H1 (cell line): Measurements from ENCODE around the gene RNPS1.

ENCODE experiments used
- CBX5 ChIP-seq: fragments of 300-800, 300-1000 bp; sonication (generic); IDR thresholded peaks from 2 replicates; pipeline ENCODE4 v1.7.1; 2016; ENCODE audit warnings: antibody characterized with exemption, low read length, low read depth
- KDM1A ChIP-seq: fragments of 200-600, 300-600 bp; sonication (generic); IDR thresholded peaks from 2 replicates; pipeline ENCODE4 v1.7.1; 2016; ENCODE audit warnings: mild to moderate bottlenecking, low read length, borderline replicate concordance
- NANOG ChIP-seq: IDR thresholded peaks from 2 replicates; pipeline ENCODE4 v1.6.1; 2011; ENCODE audit warnings: low read length, low read depth, mild to moderate bottlenecking, inconsistent platforms; ENCODE audit not compliant: insufficient read depth, poor library complexity, severe bottlenecking
- TCF12 ChIP-seq: IDR thresholded peaks from 2 replicates; pipeline ENCODE4 v1.6.1; 2011; ENCODE audit warnings: low read depth, mild to moderate bottlenecking, low read length
- TEAD4 ChIP-seq: IDR thresholded peaks from 2 replicates; pipeline ENCODE4 v1.6.1; 2012; ENCODE audit warnings: low read depth, low read length, inconsistent platforms, mixed read lengths
- YY1 ChIP-seq: IDR thresholded peaks from 2 replicates; pipeline ENCODE4 v1.6.1; 2011; ENCODE audit warnings: low read depth, mild to moderate bottlenecking, low read length
- TF ChIP-seq, protein P1 (sequence below), 3 experiments: IDR thresholded peaks; 1 replicate in 2 of 3; 2 replicates in 1 of 3; pipeline versions ENCODE4 v1.5.1 to v1.6.1; 2011; ENCODE audit warnings: low read length in 3 of 3, mild to moderate bottlenecking in 3 of 3, inconsistent platforms in 2 of 3, low read depth in 1 of 3, moderate library complexity in 1 of 3; ENCODE audit not compliant: insufficient read depth in 1 of 3; ENCODE audit errors: control extremely low read depth in 1 of 3

- TF ChIP-seq, protein P1, sequence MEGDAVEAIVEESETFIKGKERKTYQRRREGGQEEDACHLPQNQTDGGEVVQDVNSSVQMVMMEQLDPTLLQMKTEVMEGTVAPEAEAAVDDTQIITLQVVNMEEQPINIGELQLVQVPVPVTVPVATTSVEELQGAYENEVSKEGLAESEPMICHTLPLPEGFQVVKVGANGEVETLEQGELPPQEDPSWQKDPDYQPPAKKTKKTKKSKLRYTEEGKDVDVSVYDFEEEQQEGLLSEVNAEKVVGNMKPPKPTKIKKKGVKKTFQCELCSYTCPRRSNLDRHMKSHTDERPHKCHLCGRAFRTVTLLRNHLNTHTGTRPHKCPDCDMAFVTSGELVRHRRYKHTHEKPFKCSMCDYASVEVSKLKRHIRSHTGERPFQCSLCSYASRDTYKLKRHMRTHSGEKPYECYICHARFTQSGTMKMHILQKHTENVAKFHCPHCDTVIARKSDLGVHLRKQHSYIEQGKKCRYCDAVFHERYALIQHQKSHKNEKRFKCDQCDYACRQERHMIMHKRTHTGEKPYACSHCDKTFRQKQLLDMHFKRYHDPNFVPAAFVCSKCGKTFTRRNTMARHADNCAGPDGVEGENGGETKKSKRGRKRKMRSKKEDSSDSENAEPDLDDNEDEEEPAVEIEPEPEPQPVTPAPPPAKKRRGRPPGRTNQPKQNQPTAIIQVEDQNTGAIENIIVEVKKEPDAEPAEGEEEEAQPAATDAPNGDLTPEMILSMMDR (IDR thresholded peaks at IDR 0.05; ENCODE audit: control extremely low read depth in 1 of 3, insufficient read depth in 1 of 3, low read depth in 1 of 3, low read length in 3 of 3), result no peak
- no peak for TF ChIP-seq KDM1A
- TF ChIP-seq TCF12, result no peak
- no peak for TF ChIP-seq NANOG
- TF ChIP-seq YY1, result no peak
- TF ChIP-seq TEAD4, result no peak
- no peak for TF ChIP-seq CBX5
These were observed 55.3 kb downstream of the RNPS1 start for GRCh38 chr16:2212362-2213324.
